HepG2 (cell line): ENCODE results near the gene KRTAP2-3. TPM values are rescaled to one million over a fixed set of nuclear protein-coding genes. Genes with fewer than 3 reads are reported as not detected.
"Not testable (repeated sequence)": the region's sequence is repeated elsewhere in the genome, so short reads cannot be mapped to it uniquely, and the experiment has no call there.

Experiments used
- ATF4 ChIP-seq, 2 experiments: fragments of 450-650 bp in 1 of 2; sonication (generic) in 1 of 2; formaldehyde crosslinking; IDR thresholded peaks; 2 replicates each; pipeline versions ENCODE4 v1.5.0 to v1.8.0; 2020 to 2022; ENCODE audit warnings: mild to moderate bottlenecking in 1 of 2, missing genetic modification reagents in 1 of 2
- BCL6 ChIP-seq: IDR thresholded peaks from 2 replicates; pipeline ENCODE4 v1.6.1; 2016; ENCODE audit warnings: missing genetic modification reagents, missing compliant biosample characterization
- CREB1 ChIP-seq, 2 experiments: fragments of 450-650 bp in 1 of 2; IDR thresholded peaks; 2 replicates each; pipeline ENCODE4 v1.6.1; 2016 to 2017; ENCODE audit warnings: control low read depth in 1 of 2, mild to moderate bottlenecking in 1 of 2, missing compliant biosample characterization in 1 of 2, missing genetic modification characterization in 1 of 2
- FOXK1 ChIP-seq: sonication (generic); formaldehyde crosslinking; IDR thresholded peaks from 2 replicates; pipeline ENCODE4 v1.4.0; 2020; ENCODE audit warnings: low read depth, missing genetic modification reagents, borderline replicate concordance
- GABPA ChIP-seq, 2 experiments: IDR thresholded peaks; 2 replicates each; pipeline ENCODE4 v1.6.1; 2011 to 2016; ENCODE audit warnings: low read depth in 2 of 2, low read length in 1 of 2, missing biosample characterization in 1 of 2, missing genetic modification characterization in 1 of 2
- GATA4 ChIP-seq: sonication (generic); IDR thresholded peaks from 2 replicates; pipeline ENCODE4 v1.6.1; 2016; ENCODE audit warnings: antibody characterized with exemption, low read depth, borderline replicate concordance
- HMG20A ChIP-seq: IDR thresholded peaks from 2 replicates; pipeline ENCODE4 v1.6.1; 2016; ENCODE audit warnings: borderline replicate concordance
- HNF4A ChIP-seq: sonication (generic); formaldehyde crosslinking; IDR thresholded peaks from 2 replicates; pipeline ENCODE4 v1.4.0; 2020; ENCODE audit warnings: missing genetic modification reagents
- HOMEZ ChIP-seq: IDR thresholded peaks from 2 replicates; pipeline ENCODE4 v1.6.1; 2016; ENCODE audit warnings: low read depth
- KAT8 ChIP-seq: IDR thresholded peaks from 2 replicates; pipeline ENCODE4 v1.6.1; 2016; ENCODE audit warnings: missing genetic modification reagents, missing compliant biosample characterization
- MED1 ChIP-seq: sonication (generic); formaldehyde crosslinking; IDR thresholded peaks from 2 replicates; pipeline ENCODE4 v1.4.0; 2020; ENCODE audit warnings: missing genetic modification reagents
- MEF2D ChIP-seq: sonication (generic); formaldehyde crosslinking; IDR thresholded peaks from 2 replicates; pipeline ENCODE4 v1.5.1; 2020; ENCODE audit warnings: mild to moderate bottlenecking, missing genetic modification reagents
- PHF21A ChIP-seq: sonication (generic); formaldehyde crosslinking; IDR thresholded peaks from 2 replicates; pipeline ENCODE4 v1.5.0; 2020; ENCODE audit warnings: mild to moderate bottlenecking, missing genetic modification reagents
- SALL1 ChIP-seq: sonication (generic); formaldehyde crosslinking; IDR thresholded peaks from 2 replicates; pipeline ENCODE4 v1.8.0; 2022; ENCODE audit warnings: mild to moderate bottlenecking, missing genetic modification reagents
- SOX13 ChIP-seq, 3 experiments: fragments of 450-650 bp in 1 of 3; sonication (generic) in 1 of 3; formaldehyde crosslinking in 1 of 3; IDR thresholded peaks in 2 of 3; conservative IDR thresholded peaks in 1 of 3; 2 replicates each; pipeline versions ENCODE4 v1.5.0 to v1.6.1; 2016 to 2020; ENCODE audit warnings: antibody characterized with exemption in 1 of 3, mild to moderate bottlenecking in 1 of 3, missing compliant biosample characterization in 1 of 3, missing genetic modification reagents in 1 of 3, moderate library complexity in 1 of 3
- TCF7L2 ChIP-seq: IDR thresholded peaks from 2 replicates; pipeline ENCODE4 v1.6.1; 2011; ENCODE audit warnings: mild to moderate bottlenecking, low read depth, low read length, moderate library complexity
- ZBTB25 ChIP-seq: IDR thresholded peaks from 2 replicates; pipeline ENCODE4 v1.6.1; 2018; ENCODE audit warnings: missing genetic modification reagents
- ZGPAT ChIP-seq: IDR thresholded peaks from 2 replicates; pipeline ENCODE4 v1.6.1; 2016; ENCODE audit warnings: mild to moderate bottlenecking
- ZNF280D ChIP-seq: sonication (generic); formaldehyde crosslinking; IDR thresholded peaks from 2 replicates; pipeline ENCODE4 v1.5.1; 2020; ENCODE audit warnings: mild to moderate bottlenecking, missing genetic modification reagents
- polyA plus RNA-seq, 8 experiments: library from polyadenylated mRNA; depleted of rRNA in 3 of 8; stranded (reverse) in 7 of 8; unstranded in 1 of 8; fragments of >200 nt; fragmentation: Illumina TruSeq in 4 of 8; extraction: Trizol in 4 of 8; gene quantifications; 2 replicates each; pipeline versions ENCODE4 v1.2.1 to v1.2.3, GENCODE V29; 2011 to 2016; ENCODE audit warnings: low read depth in 4 of 8, missing spikeins in 1 of 8, mixed read lengths in 1 of 8; ENCODE audit not compliant: insufficient read depth in 1 of 8
- total RNA-seq, 5 experiments: library from RNA; depleted of rRNA; stranded (reverse); fragments of >200 nt; fragmentation: Illumina TruSeq; extraction: Trizol; gene quantifications; 2 replicates each; pipeline ENCODE4 v1.2.3, GENCODE V29; 2016; ENCODE audit warnings: low read depth in 1 of 5

KRTAP2-3 gene
- total and polyA plus RNA-seq, 2 of the 13 experiments (the other 11 are each of a cell fraction or from before 2014, with no cell fraction given), result 0.25 TPM; not detected in 1

GRCh38 chr17:41059276-41060051 is 450 bp downstream of the KRTAP2-3 start (continued):
- TF ChIP-seq BCL6 (CRISPR knock-in tag) (peak; percentile 56; the same call in 1 of the 2 replicates), KAT8 (peak; percentile 66), ZNF280D (0 out of 2 replicates have a peak, but pooled peaks have one; percentile 40), GATA4 (peak; percentile 90; the same call in 1 of the 2 replicates), MEF2D (CRISPR knock-in tag) (peak; percentile 13; the same call in 1 of the 2 replicates), ATF4 (CRISPR knock-in tag; IDR thresholded peaks at IDR 0.05) (peak in 1 of 2 experiments; percentile 81; a peak in 2 of 4 replicates), ZGPAT (CRISPR knock-in tag) (peak; percentile 88), MED1 (CRISPR knock-in tag) (peak; percentile 93), TCF7L2 (peak; percentile 81), SOX13 (IDR thresholded peaks at IDR 0.05) (peak; percentile 55; the same call in 1 of the 2 replicates), SOX13 (CRISPR knock-in tag; conservative IDR thresholded peaks at IDR 0.05 in 1 of 2, IDR thresholded peaks at IDR 0.05 in 1 of 2) (peak in 1 of 2 experiments; percentile 90; a peak in 2 of 4 replicates), GABPA (CRISPR knock-in tag; IDR thresholded peaks at IDR 0.05; ENCODE audit: low read depth) (0 out of 2 replicates have a peak, but pooled peaks have one; percentile 30), PHF21A (CRISPR knock-in tag) (peak; percentile 60), CREB1 (IDR thresholded peaks at IDR 0.05) (peak; percentile 35; the same call in 1 of the 2 replicates), CREB1 (CRISPR knock-in tag; IDR thresholded peaks at IDR 0.05) (peak; percentile 67; the same call in 1 of the 2 replicates), HMG20A (CRISPR knock-in tag) (peak; percentile 97; the same call in 1 of the 2 replicates), HOMEZ (CRISPR knock-in tag) (peak; percentile 94), SALL1 (CRISPR knock-in tag) (peak; percentile 54; the same call in 1 of the 2 replicates), FOXK1 (peak; percentile 47; the same call in 1 of the 2 replicates), ZBTB25 (CRISPR knock-in tag) (0 out of 2 replicates have a peak, but pooled peaks have one; percentile 17), HNF4A (CRISPR knock-in tag) (peak; percentile 49)
- not testable (repeated sequence) for TF ChIP-seq GABPA (IDR thresholded peaks at IDR 0.05; ENCODE audit: low read depth, low read length)
